ENCODE data around the gene ZDHHC14.

DNA sequence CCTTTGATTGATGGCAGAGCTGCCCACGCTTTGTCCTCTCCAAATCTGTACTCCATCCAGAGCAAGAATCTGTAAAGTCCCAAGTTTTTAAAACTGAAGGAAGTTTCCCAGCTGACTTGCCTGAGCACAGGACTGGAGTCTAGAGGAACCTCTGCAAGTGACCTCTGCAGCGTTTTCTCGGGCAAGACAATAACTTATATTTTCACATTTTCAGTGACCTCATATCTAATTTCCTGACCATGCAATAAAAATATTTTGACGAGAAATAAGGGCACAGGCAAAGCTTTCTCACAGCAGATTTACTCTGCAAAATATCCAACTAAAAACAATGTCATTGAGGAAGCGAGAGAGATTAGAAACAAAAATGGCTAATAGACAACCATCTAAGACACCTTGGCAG, 256.5 kb downstream of the ZDHHC14 start:
- TF ChIP-seq ZNF274 (IDR thresholded peaks at IDR 0.05; ENCODE audit: low read depth, low read length): no peak
- TF ChIP-seq YY1 (IDR thresholded peaks at IDR 0.05; ENCODE audit: insufficient read depth, insufficient read length): no peak
